Smooth muscle cell (in vitro differentiated cells): Measurements from ENCODE around the gene CPT1A. TPM values are rescaled to one million over a fixed set of nuclear protein-coding genes. Genes with fewer than 3 reads are reported as not detected.
A peak's percentile ranks its signal among the peaks of the same experiment; 100 is the strongest.

Source experiments
- DNase-seq: peaks from one replicate; lab custom pipeline; 2025; ENCODE audit not compliant: unreplicated experiment; lab: John Stamatoyannopoulos, UW
- H2AFZ ChIP-seq: fragments of 200-600 bp; sonication (generic); 2 replicates; pipeline ENCODE4 v1.6.0; 2016; ENCODE audit warnings: antibody characterized with exemption, low read depth, mild to moderate bottlenecking
- H3F3A ChIP-seq: fragments of 200-600 bp; sonication (generic); 2 replicates; pipeline ENCODE4 v1.6.0; 2017; ENCODE audit warnings: antibody characterized with exemption, low read depth
- H3K27ac ChIP-seq: fragments of 200-600 bp; sonication (generic); 2 replicates; pipeline ENCODE4 v1.5.1; 2016; ENCODE audit warnings: low read depth, mild to moderate bottlenecking
- H3K27me3 ChIP-seq: fragments of 200-600 bp; sonication (generic); 2 replicates; pipeline ENCODE4 v1.6.1; 2016; ENCODE audit warnings: low read depth, mild to moderate bottlenecking
- H3K36me3 ChIP-seq: fragments of 200-600 bp; sonication (generic); 2 replicates; pipeline ENCODE4 v1.5.1; 2016; ENCODE audit warnings: low read depth
- H3K4me1 ChIP-seq: fragments of 200-600 bp; sonication (generic); 2 replicates; pipeline ENCODE4 v1.5.1; 2016; ENCODE audit warnings: low read depth
- H3K4me2 ChIP-seq: fragments of 200-600 bp; sonication (generic); 2 replicates; pipeline ENCODE4 v1.6.0; 2016; ENCODE audit warnings: mild to moderate bottlenecking
- H3K4me3 ChIP-seq: fragments of 200-600 bp; sonication (generic); 2 replicates; pipeline ENCODE4 v1.5.1; 2016; ENCODE audit warnings: mild to moderate bottlenecking
- H3K79me2 ChIP-seq: fragments of 200-600 bp; sonication (generic); 2 replicates; pipeline ENCODE4 v1.6.0; 2016; ENCODE audit warnings: low read depth, mild to moderate bottlenecking
- H3K9ac ChIP-seq: fragments of 200-600 bp; sonication (generic); 2 replicates; pipeline ENCODE4 v1.6.0; 2016; ENCODE audit warnings: low read depth
- H3K9me3 ChIP-seq: fragments of 200-600 bp; sonication (generic); replicated peaks from 2 replicates; pipeline ENCODE4 v1.5.1; 2016; ENCODE audit warnings: low read depth
- H4K20me1 ChIP-seq: fragments of 200-600 bp; sonication (generic); 2 replicates; pipeline ENCODE4 v1.6.0; 2016; ENCODE audit warnings: low read depth
- whole genome bisulfite sequencing: methylation state at CpG from one replicate; pipeline ENCODE4 v1.1.7; 2016; ENCODE audit warnings: low lambda C conversion rate; 5-methylcytosine and 5-hydroxymethylcytosine counted together
- polyA plus RNA-seq: library from polyadenylated mRNA; unstranded; fragments of >200 nt; fragmentation: Nextera tagmentation; extraction: Ambion mirVana; gene quantifications from 2 replicates; pipeline ENCODE4 v1.2.1, GENCODE V29; 2016
- total RNA-seq: library from RNA; depleted of rRNA; stranded (reverse); fragments of >200 nt; gene quantifications from 2 replicates; pipeline ENCODE4 v1.2.3, GENCODE V29; 2014
- TF ChIP-seq, protein P1 (sequence below): fragments of 200-600 bp; sonication (generic); IDR thresholded peaks from 2 replicates; pipeline ENCODE4 v1.5.1; 2017; ENCODE audit warnings: borderline replicate concordance, mild to moderate bottlenecking, antibody characterized with exemption; ENCODE audit not compliant: insufficient read depth, poor library complexity, severe bottlenecking

Gene CPT1A
- total and polyA plus RNA-seq, 2 experiments from 2014 or later = 0.24 to 1.9 TPM

DNA sequence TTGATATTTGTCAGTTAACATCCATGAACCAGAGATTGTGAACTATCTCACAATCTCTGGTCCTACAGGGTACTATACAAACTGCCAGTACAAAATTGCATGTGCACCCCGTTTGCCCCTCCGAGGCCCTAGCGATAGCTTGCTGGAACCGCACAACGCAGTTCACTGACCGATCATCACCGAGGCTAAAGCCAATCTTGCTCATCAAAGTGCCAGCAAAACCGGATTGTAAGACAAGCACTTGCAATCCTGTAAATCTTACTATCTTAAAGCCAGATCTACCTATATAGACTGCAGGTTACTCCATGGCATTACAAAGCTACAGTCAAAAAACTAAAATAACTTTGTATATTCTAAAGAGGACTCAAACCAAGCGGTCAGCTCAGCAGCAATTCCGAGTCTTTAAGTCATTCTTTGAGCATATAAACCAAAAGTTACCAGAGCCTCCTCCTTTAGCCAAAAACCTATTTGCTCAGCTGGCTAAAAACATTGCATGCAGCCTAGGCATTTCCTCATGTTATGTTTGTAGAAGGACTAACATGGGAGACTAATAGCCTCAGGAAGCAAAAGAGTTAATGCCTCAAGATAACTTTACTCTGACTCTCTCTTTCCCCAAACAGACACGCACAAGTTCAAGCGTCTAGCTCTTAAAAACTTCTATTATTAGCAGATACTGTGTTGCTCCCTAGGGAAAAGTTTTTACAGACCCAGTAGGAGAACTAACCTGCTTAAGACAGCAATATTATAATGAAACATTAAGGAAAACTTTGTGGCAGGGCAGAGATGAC, 30.7 kb upstream of the CPT1A start:
- TF ChIP-seq, protein P1, sequence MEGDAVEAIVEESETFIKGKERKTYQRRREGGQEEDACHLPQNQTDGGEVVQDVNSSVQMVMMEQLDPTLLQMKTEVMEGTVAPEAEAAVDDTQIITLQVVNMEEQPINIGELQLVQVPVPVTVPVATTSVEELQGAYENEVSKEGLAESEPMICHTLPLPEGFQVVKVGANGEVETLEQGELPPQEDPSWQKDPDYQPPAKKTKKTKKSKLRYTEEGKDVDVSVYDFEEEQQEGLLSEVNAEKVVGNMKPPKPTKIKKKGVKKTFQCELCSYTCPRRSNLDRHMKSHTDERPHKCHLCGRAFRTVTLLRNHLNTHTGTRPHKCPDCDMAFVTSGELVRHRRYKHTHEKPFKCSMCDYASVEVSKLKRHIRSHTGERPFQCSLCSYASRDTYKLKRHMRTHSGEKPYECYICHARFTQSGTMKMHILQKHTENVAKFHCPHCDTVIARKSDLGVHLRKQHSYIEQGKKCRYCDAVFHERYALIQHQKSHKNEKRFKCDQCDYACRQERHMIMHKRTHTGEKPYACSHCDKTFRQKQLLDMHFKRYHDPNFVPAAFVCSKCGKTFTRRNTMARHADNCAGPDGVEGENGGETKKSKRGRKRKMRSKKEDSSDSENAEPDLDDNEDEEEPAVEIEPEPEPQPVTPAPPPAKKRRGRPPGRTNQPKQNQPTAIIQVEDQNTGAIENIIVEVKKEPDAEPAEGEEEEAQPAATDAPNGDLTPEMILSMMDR = no peak
- no peaks in the 10 kb centered on the region for H4K20me1 ChIP-seq

DNA sequence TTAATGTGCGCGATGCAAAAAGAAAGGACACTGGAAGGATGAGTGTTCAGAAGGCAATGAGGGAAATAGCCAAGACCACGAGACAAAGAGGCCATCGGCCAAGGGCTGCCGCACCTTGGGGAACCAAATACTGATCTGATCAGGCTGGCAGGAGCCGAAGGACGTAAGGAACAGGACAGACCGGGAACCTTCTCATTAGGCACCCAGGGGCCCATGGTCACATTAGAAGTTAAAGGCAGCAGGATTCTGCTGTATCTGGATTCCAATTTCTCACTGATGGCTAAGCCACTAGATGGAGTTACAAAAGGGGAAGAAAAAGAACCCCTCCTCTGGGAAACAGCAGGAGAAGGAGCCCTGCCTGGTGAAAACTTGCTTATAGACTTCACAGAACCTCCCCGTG, 28.8 kb upstream of the CPT1A start:
- Histone ChIP-seq H2AFZ (peak overlapping the region; percentile 15), H3K4me2 (peak overlapping the region; percentile 92), H4K20me1 (no peaks in the 10 kb centered on the region), H3K4me1 (no peaks in the 10 kb centered on the region), H3K27ac (no peak overlapping the region), H3K27me3 (no peaks in the 10 kb centered on the region), H3K9ac (no peak overlapping the region), H3F3A (no peaks in the 10 kb centered on the region), H3K4me3 (peak overlapping the region; percentile 56), H3K9me3 (no peaks in the 10 kb centered on the region), H3K36me3 (no peaks in the 10 kb centered on the region), H3K79me2 (no peaks in the 10 kb centered on the region)
- no peak for DNase-seq
- TF ChIP-seq, protein P1 = no peak
- WGBS = 52% methylated on average over 9 of the region's 9 CpGs

More for the DNA sequence above, 30.7 kb upstream of the CPT1A start:
- no peaks in the 10 kb centered on the region for H3K9me3 ChIP-seq
- no peaks in the 10 kb centered on the region for H3F3A ChIP-seq
- no peak overlapping the region for H3K27ac ChIP-seq
- no peaks in the 10 kb centered on the region for H3K36me3 ChIP-seq
- no peaks in the 10 kb centered on the region for H3K4me1 ChIP-seq
- no peak overlapping the region for H2AFZ ChIP-seq
- no peak overlapping the region for H3K4me3 ChIP-seq
- no peak overlapping the region for H3K4me2 ChIP-seq
- no peak overlapping the region for H3K9ac ChIP-seq
- no peaks in the 10 kb centered on the region for H3K79me2 ChIP-seq
- 74% methylated on average over 12 of the region's 12 CpGs for WGBS
- H3K27me3 ChIP-seq = no peaks in the 10 kb centered on the region
- DNase-seq = no peak

DNA sequence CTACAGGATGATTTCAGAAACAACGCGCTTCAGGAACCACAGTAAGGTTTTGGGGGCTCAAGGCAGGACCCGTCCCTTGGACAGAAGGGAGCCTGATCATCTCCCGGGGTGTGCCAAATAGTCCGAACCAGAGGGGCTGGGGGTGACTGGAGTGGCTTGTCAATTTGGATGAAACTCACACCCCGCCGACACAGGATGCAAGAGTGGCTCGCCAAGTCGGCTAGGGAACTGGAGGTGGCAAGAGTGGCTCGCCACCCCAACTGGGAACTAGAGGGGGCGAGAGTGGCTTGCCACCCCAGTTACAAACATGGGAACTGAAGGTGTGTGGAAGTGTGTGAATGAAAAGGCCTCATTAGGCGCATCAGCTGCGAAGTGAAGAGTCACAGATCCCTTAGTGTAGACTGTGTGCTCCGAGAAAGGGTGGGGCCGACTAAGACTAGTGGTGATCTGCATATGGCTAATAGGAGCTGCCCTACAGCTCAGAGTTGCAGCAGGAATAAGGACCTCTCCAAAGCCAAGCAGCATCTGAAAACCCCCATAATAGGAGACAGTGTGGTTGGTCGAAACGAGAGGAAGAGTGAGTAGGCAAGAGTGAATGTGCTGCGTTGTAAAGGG, 26.6 kb upstream of the CPT1A start:
- TF ChIP-seq, protein P1 = no peak
- H2AFZ ChIP-seq = no peak overlapping the region
- H3K9me3 ChIP-seq = no peaks in the 10 kb centered on the region
- no peaks in the 10 kb centered on the region for H3K27me3 ChIP-seq
- no peaks in the 10 kb centered on the region for H3K36me3 ChIP-seq
- WGBS = 84% methylated on average over 18 of the region's 18 CpGs
- DNase-seq = no peak
- H3K4me2 ChIP-seq = no peak overlapping the region
- no peak overlapping the region for H3K4me3 ChIP-seq
- H3K9ac ChIP-seq = no peak overlapping the region
- no peak overlapping the region for H3K27ac ChIP-seq
- H3K79me2 ChIP-seq = no peaks in the 10 kb centered on the region
- no peaks in the 10 kb centered on the region for H3F3A ChIP-seq
- H3K4me1 ChIP-seq = no peaks in the 10 kb centered on the region
- no peaks in the 10 kb centered on the region for H4K20me1 ChIP-seq
